Measurements from ENCODE around the gene CLINT1.
"Not testable (repeated sequence)": the region's sequence is repeated elsewhere in the genome, so short reads cannot be mapped to it uniquely, and the experiment has no call there.

The CLINT1 gene

DNA sequence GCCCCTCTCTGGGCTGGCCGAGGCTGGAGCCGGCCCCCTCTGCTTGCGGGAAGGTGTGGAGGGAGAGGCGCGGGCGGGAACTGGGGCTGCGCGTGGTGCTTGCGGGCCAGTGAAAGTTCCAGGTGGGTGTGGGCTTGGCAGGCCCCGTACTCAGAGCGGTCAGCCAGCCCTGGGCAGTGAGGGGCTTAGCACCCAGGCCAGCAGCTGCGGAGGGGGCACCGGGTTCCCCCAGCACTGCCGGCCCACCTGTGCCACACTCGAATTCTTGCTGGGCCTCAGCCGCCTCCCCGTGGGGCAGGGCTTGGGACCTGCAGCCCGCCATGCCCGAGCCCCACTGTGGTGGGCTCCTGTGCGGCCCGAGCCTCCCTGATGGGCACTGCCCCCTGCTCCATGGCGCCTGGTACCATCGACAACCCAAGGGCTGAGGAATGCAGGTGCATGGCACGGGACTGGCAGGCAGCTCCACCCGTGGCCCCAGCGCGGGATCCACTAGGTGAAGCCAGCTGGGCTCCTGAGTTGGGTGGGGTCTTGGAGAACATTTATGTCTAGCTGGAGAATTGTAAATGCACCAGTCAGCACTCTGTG, 27.9 kb upstream of the CLINT1 start:
- Histone ChIP-seq H3K27me3 (ENCODE audit: control insufficient read depth in 1 of 2, insufficient read depth in 2 of 2, low read length in 2 of 2) (no peaks in the 10 kb centered on the region), H3K9me3 (ENCODE audit: control insufficient read depth in 2 of 2, low read length in 2 of 2) (no peaks in the 10 kb centered on the region), H3K27ac (ENCODE audit: low read length) (no peak overlapping the region), H3K4me3 (ENCODE audit: low read length in 2 of 2) (no peak overlapping the region), H3K36me3 (ENCODE audit: control insufficient read depth in 2 of 2, insufficient read depth in 2 of 2, low read length in 2 of 2) (no peaks in the 10 kb centered on the region), H3K9ac (ENCODE audit: low read length in 2 of 2) (no peak overlapping the region), H3K4me1 (ENCODE audit: control insufficient read depth, insufficient read depth, low read length) (no peaks in the 10 kb centered on the region)

- not testable (repeated sequence) for H3K36me3 ChIP-seq (ENCODE audit: control insufficient read depth in 2 of 2, insufficient read depth in 2 of 2, low read length in 2 of 2); H3K27me3 ChIP-seq (ENCODE audit: control insufficient read depth in 1 of 2, insufficient read depth in 2 of 2, low read length in 2 of 2); H3K4me3 ChIP-seq (ENCODE audit: low read length in 2 of 2); H3K27ac ChIP-seq (ENCODE audit: low read length); H3K9me3 ChIP-seq (ENCODE audit: control insufficient read depth in 2 of 2, low read length in 2 of 2); H3K9ac ChIP-seq (ENCODE audit: low read length in 2 of 2); H3K4me1 ChIP-seq (ENCODE audit: control insufficient read depth, insufficient read depth, low read length)
Measured at GRCh38 chr5:157885051-157885450, 26.1 kb upstream of the CLINT1 start.

GRCh38 chr5:157881498-157881897, 22.6 kb upstream of the CLINT1 start:
- not testable (repeated sequence) for H3K9ac ChIP-seq (ENCODE audit: low read length in 2 of 2); H3K4me1 ChIP-seq (ENCODE audit: control insufficient read depth, insufficient read depth, low read length); H3K9me3 ChIP-seq (ENCODE audit: control insufficient read depth in 2 of 2, low read length in 2 of 2); H3K27me3 ChIP-seq (ENCODE audit: control insufficient read depth in 1 of 2, insufficient read depth in 2 of 2, low read length in 2 of 2); H3K27ac ChIP-seq (ENCODE audit: low read length); H3K36me3 ChIP-seq (ENCODE audit: control insufficient read depth in 2 of 2, insufficient read depth in 2 of 2, low read length in 2 of 2); H3K4me3 ChIP-seq (ENCODE audit: low read length in 2 of 2)

- Histone ChIP-seq H3K27me3 (ENCODE audit: control insufficient read depth in 1 of 2, insufficient read depth in 2 of 2, low read length in 2 of 2) (no peaks in the 10 kb centered on the region), H3K4me1 (ENCODE audit: control insufficient read depth, insufficient read depth, low read length) (no peaks in the 10 kb centered on the region), H3K9me3 (ENCODE audit: control insufficient read depth in 2 of 2, low read length in 2 of 2) (no peaks in the 10 kb centered on the region), H3K36me3 (ENCODE audit: control insufficient read depth in 2 of 2, insufficient read depth in 2 of 2, low read length in 2 of 2) (no peaks in the 10 kb centered on the region), H3K9ac (ENCODE audit: low read length in 2 of 2) (no peak overlapping the region), H3K4me3 (ENCODE audit: low read length in 2 of 2) (no peak overlapping the region), H3K27ac (ENCODE audit: low read length) (no peak overlapping the region)
Measured at GRCh38 chr5:157877821-157878220, 18.9 kb upstream of the CLINT1 start.

GRCh38 chr5:157874861-157875260, 15.9 kb upstream of the CLINT1 start:
- H3K9me3 ChIP-seq (ENCODE audit: control insufficient read depth in 2 of 2, low read length in 2 of 2): no peaks in the 10 kb centered on the region
- no peak overlapping the region for H3K27ac ChIP-seq (ENCODE audit: low read length)

DNA sequence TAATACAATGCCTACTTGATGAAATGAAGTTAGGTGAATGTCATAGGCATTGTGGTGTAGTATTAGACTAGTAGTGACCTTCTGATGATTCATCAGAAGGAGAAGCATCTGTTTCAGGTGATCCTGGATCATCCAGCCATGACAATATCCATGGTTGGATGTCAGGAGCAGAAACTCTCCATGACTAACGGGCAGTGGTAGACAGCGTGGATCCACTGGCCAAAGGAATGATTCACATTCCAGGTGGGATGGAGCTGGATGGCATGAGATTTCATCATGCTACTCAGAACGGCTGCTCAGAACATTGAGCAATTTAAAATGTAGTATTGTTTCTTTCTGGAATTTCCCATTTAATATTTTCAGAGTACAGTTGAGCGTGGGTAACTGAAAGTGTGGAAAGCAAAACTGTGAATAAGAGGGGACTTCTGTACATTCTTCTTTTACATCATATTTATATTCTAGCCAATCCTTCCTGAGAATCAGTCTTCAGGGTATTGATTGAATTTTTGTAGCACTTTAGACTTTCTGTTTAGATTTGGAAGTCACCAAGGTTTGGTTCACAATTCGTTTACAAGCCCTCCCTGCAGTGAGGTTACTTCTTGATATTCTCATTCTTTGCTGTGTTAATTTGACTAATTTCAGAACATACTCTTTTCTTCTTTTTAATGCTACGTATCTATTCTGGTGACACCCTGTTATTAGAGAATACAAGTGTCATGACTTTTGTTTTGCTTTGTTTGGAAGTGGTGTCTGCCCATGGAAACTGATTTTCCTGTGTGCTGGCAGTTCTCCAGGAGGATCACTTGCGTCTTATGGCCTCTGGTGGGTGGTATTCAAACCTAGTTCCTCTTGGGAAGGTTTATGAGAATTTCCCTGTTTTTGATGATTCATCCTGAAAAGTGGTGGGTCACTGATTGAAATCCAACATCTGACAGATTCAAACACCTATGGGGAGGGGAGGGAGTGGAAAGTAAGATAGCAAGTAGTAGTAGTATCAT, 12.2 kb upstream of the CLINT1 start:
- no peak overlapping the region for H3K27ac ChIP-seq (ENCODE audit: low read length)
- no peaks in the 10 kb centered on the region for H3K4me1 ChIP-seq (ENCODE audit: control insufficient read depth, insufficient read depth, low read length)
- no peak overlapping the region for H3K9ac ChIP-seq (ENCODE audit: low read length in 2 of 2)

More at GRCh38 chr5:157874861-157875260, 15.9 kb upstream of the CLINT1 start:
- H3K4me3 ChIP-seq (ENCODE audit: low read length in 2 of 2): no peak overlapping the region
- H3K27me3 ChIP-seq (ENCODE audit: control insufficient read depth in 1 of 2, insufficient read depth in 2 of 2, low read length in 2 of 2): no peaks in the 10 kb centered on the region
- H3K36me3 ChIP-seq (ENCODE audit: control insufficient read depth in 2 of 2, insufficient read depth in 2 of 2, low read length in 2 of 2): no peaks in the 10 kb centered on the region
- H3K9ac ChIP-seq (ENCODE audit: low read length in 2 of 2): no peak overlapping the region
- H3K4me1 ChIP-seq (ENCODE audit: control insufficient read depth, insufficient read depth, low read length): no peaks in the 10 kb centered on the region

DNA sequence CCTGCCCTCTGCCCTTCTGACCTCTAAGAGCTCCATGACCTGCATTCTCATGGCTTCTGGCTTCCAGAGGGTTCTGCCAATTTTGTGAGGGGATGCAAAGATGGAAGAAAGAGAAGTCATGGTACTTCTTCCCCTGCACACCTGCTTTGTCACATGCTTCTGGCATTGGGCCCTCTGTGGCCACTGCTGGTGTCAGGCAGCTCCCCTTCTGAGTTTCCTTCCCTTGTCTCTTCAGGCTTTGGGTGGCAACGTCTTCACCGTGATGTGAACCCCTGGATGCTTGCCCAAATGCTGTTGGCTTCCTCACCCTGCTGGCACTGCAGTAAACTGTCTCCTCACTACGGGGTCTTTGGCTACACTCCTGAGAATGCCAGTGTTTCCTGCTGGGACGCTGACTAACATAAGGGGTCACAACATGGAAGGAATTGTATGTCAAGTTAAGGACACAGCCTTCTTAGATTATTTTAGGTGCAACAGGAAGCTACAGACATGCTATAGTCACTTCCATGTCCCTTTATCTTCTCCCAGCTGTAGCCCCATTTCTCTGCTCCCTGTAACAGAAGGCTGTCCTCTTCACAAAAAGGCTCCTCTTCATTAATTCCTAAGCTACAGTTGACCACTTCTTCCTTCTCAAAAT, 8.9 kb upstream of the CLINT1 start:
- H3K36me3 ChIP-seq (ENCODE audit: control insufficient read depth in 2 of 2, insufficient read depth in 2 of 2, low read length in 2 of 2): no peaks in the 10 kb centered on the region
- no peaks in the 10 kb centered on the region for H3K4me1 ChIP-seq (ENCODE audit: control insufficient read depth, insufficient read depth, low read length)
- H3K9me3 ChIP-seq (ENCODE audit: control insufficient read depth in 2 of 2, low read length in 2 of 2): no peaks in the 10 kb centered on the region
- no peaks in the 10 kb centered on the region for H3K27me3 ChIP-seq (ENCODE audit: control insufficient read depth in 1 of 2, insufficient read depth in 2 of 2, low read length in 2 of 2)
- no peak overlapping the region for H3K27ac ChIP-seq (ENCODE audit: low read length)
- H3K9ac ChIP-seq (ENCODE audit: low read length in 2 of 2): no peak overlapping the region
- no peak overlapping the region for H3K4me3 ChIP-seq (ENCODE audit: low read length in 2 of 2)

More for the DNA sequence above, 12.2 kb upstream of the CLINT1 start:
- H3K27me3 ChIP-seq (ENCODE audit: control insufficient read depth in 1 of 2, insufficient read depth in 2 of 2, low read length in 2 of 2): no peaks in the 10 kb centered on the region
- no peaks in the 10 kb centered on the region for H3K9me3 ChIP-seq (ENCODE audit: control insufficient read depth in 2 of 2, low read length in 2 of 2)
- no peaks in the 10 kb centered on the region for H3K36me3 ChIP-seq (ENCODE audit: control insufficient read depth in 2 of 2, insufficient read depth in 2 of 2, low read length in 2 of 2)
- H3K4me3 ChIP-seq (ENCODE audit: low read length in 2 of 2): no peak overlapping the region

- Histone ChIP-seq H3K9ac (ENCODE audit: low read length in 2 of 2) (no peak overlapping the region), H3K4me1 (ENCODE audit: control insufficient read depth, insufficient read depth, low read length) (no peaks in the 10 kb centered on the region), H3K4me3 (ENCODE audit: low read length in 2 of 2) (no peak overlapping the region), H3K36me3 (ENCODE audit: control insufficient read depth in 2 of 2, insufficient read depth in 2 of 2, low read length in 2 of 2) (no peaks in the 10 kb centered on the region), H3K27ac (ENCODE audit: low read length) (no peak overlapping the region), H3K27me3 (ENCODE audit: control insufficient read depth in 1 of 2, insufficient read depth in 2 of 2, low read length in 2 of 2) (no peaks in the 10 kb centered on the region), H3K9me3 (ENCODE audit: control insufficient read depth in 2 of 2, low read length in 2 of 2) (no peaks in the 10 kb centered on the region)
Measured at GRCh38 chr5:157866536-157866935, 7.6 kb upstream of the CLINT1 start.

DNA sequence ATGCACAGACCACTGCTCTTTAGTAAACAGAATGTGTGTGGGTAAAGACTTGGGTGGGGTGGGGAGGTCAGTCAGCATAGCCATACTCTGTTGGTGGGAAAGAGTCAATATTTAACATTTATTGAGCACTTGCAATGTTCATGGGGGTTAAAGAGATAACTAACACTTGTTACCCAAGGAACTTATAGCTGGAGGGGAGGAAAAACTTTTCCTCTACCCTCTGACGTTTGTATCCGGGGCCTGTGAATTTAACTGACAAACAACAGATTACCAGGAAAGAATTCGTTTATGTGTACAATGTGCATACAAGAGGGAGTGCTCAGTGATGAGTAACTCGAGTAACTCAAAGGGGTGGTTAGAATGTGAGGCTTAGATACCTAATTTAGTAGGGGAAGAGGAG, 6.8 kb upstream of the CLINT1 start:
- no peaks in the 10 kb centered on the region for H3K36me3 ChIP-seq (ENCODE audit: control insufficient read depth in 2 of 2, insufficient read depth in 2 of 2, low read length in 2 of 2)
- H3K4me3 ChIP-seq (ENCODE audit: low read length in 2 of 2): no peak overlapping the region
- no peak overlapping the region for H3K27ac ChIP-seq (ENCODE audit: low read length)
- H3K4me1 ChIP-seq (ENCODE audit: control insufficient read depth, insufficient read depth, low read length): no peaks in the 10 kb centered on the region
- H3K9ac ChIP-seq (ENCODE audit: low read length in 2 of 2): no peak overlapping the region
- H3K9me3 ChIP-seq (ENCODE audit: control insufficient read depth in 2 of 2, low read length in 2 of 2): no peaks in the 10 kb centered on the region
- H3K27me3 ChIP-seq (ENCODE audit: control insufficient read depth in 1 of 2, insufficient read depth in 2 of 2, low read length in 2 of 2): no peaks in the 10 kb centered on the region

- H3K27me3 ChIP-seq (ENCODE audit: control insufficient read depth in 1 of 2, insufficient read depth in 2 of 2, low read length in 2 of 2): no peaks in the 10 kb centered on the region
- no peaks in the 10 kb centered on the region for H3K36me3 ChIP-seq (ENCODE audit: control insufficient read depth in 2 of 2, insufficient read depth in 2 of 2, low read length in 2 of 2)
- no peak overlapping the region for H3K27ac ChIP-seq (ENCODE audit: low read length)
Measured at GRCh38 chr5:157864067-157864466, 5.1 kb upstream of the CLINT1 start.

More at GRCh38 chr5:157864067-157864466, 5.1 kb upstream of the CLINT1 start:
- Histone ChIP-seq H3K9me3 (ENCODE audit: control insufficient read depth in 2 of 2, low read length in 2 of 2) (no peaks in the 10 kb centered on the region), H3K4me3 (ENCODE audit: low read length in 2 of 2) (no peak overlapping the region), H3K9ac (ENCODE audit: low read length in 2 of 2) (no peak overlapping the region), H3K4me1 (ENCODE audit: control insufficient read depth, insufficient read depth, low read length) (no peaks in the 10 kb centered on the region)

Measured in stomach smooth muscle (tissue), 2 donors.